GM12873 (cell line): ENCODE data around the gene ITCH.

Experiments
- CTCF ChIP-seq: IDR thresholded peaks from 2 replicates; pipeline ENCODE4 v1.5.1; 2012; ENCODE audit warnings: low read depth, mild to moderate bottlenecking, moderate library complexity, low read length, control low read depth; ENCODE audit not compliant: insufficient read depth; ENCODE audit errors: missing control alignments

ITCH gene

GRCh38 chr20:34541264-34541901 is 178.3 kb downstream of the ITCH start:
- no peak for TF ChIP-seq CTCF

DNA sequence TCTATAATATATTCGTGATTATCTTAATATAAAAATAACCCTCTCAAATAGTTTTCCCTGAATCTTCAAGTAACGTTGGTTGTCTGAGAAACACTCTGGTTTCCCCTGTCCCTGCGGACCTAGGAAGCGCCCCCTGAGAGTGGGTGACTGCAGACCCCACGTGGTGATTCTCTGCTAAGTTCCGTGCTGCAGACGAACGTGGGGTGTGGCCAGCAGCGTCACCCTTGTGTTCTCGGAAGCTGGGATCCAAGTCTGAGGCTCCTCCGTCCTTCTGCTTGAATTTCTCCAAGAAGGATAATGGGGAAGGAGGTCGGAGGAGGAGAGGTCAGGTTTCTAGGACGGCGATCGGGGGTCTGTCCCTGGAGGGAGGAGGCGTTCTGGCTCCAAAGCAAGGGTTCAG is 178.8 kb downstream of the ITCH start:
- no peak for TF ChIP-seq CTCF

GRCh38 chr20:34542439-34542838 is 179.4 kb downstream of the ITCH start:
- no peak for TF ChIP-seq CTCF

GRCh38 chr20:34543463-34544056 is 180.5 kb downstream of the ITCH start:
- TF ChIP-seq CTCF = no peak

GRCh38 chr20:34544109-34544796 is 181.2 kb downstream of the ITCH start:
- no peak for TF ChIP-seq CTCF

GRCh38 chr20:34546751-34547181 is 183.7 kb downstream of the ITCH start:
- TF ChIP-seq CTCF = no peak

GRCh38 chr20:34547844-34548613 is 185.0 kb downstream of the ITCH start:
- no peak for TF ChIP-seq CTCF
